Caco-2 (cell line): Measurements from ENCODE around the gene LDLR. TPM values are rescaled to one million over a fixed set of nuclear protein-coding genes. Genes with fewer than 3 reads are reported as not detected.

Source experiments
- BruUV-seq: library from RNA; stranded (reverse); fragments of 400-500 nt; replicated peaks from 2 replicates; lab custom pipeline; 2021; lab: Mats Ljungman, UMichigan
- CTCF ChIA-PET: fragments of 300-600 bp; sonication (Branson Sonifier 250); formaldehyde crosslinking; loops from one replicate; lab custom pipeline; 2022; ENCODE audit warnings: antibody characterized with exemption; lab: Charles Lee
- POLR2A ChIA-PET: fragments of 300-600 bp; sonication (Branson Sonifier 250); formaldehyde crosslinking; loops from one replicate; lab custom pipeline; 2022; ENCODE audit warnings: antibody characterized with exemption; lab: Charles Lee
- DNase-seq, 2 experiments: peaks; one replicate each; pipeline versions ENCODE4 v3.0.0 to v3.0.0-alpha.2; 2020 to 2022
- H3K27me3 ChIP-seq: replicated peaks from 2 replicates; pipeline ENCODE4 v1.6.0; 2011; ENCODE audit warnings: low read length; ENCODE audit not compliant: control insufficient read depth, insufficient read depth
- H3K36me3 ChIP-seq: 2 replicates; pipeline ENCODE4 v1.5.1; 2011; ENCODE audit warnings: low read length; ENCODE audit not compliant: control insufficient read depth, insufficient read depth
- H3K4me1 ChIP-seq: fragments of 250-450 bp; sonication (Bioruptor Pico); 2 replicates; pipeline ENCODE4 v1.5.1; 2020; ENCODE audit warnings: mild to moderate bottlenecking
- H3K4me3 ChIP-seq: 2 replicates; pipeline ENCODE4 v1.5.1; 2011; ENCODE audit warnings: low read depth, mild to moderate bottlenecking, control low read depth, low read length
- H3K9me3 ChIP-seq: fragments of 250-450 bp; sonication (Bioruptor Pico); 2 replicates; pipeline ENCODE4 v1.5.1; 2020; ENCODE audit warnings: mild to moderate bottlenecking, moderate library complexity
- H3K27ac Mint-ChIP-seq: one replicate; pipeline ENCODE4 v1.8.0; 2022; ENCODE audit warnings: mixed read lengths; ENCODE audit not compliant: unreplicated experiment
- H3K27me3 Mint-ChIP-seq: one replicate; pipeline ENCODE4 v1.8.0; 2022; ENCODE audit warnings: mixed read lengths; ENCODE audit not compliant: insufficient read depth, unreplicated experiment
- H3K36me3 Mint-ChIP-seq: one replicate; pipeline ENCODE4 v1.8.0; 2022; ENCODE audit warnings: mild to moderate bottlenecking, mixed read lengths; ENCODE audit not compliant: insufficient read depth, unreplicated experiment
- H3K4me1 Mint-ChIP-seq: one replicate; pipeline ENCODE4 v1.8.0; 2022; ENCODE audit warnings: low read depth, mixed read lengths; ENCODE audit not compliant: unreplicated experiment
- H3K4me3 Mint-ChIP-seq: one replicate; pipeline ENCODE4 v1.8.0; 2022; ENCODE audit warnings: mild to moderate bottlenecking, moderate library complexity, mixed read lengths; ENCODE audit not compliant: unreplicated experiment
- H3K9me3 Mint-ChIP-seq: one replicate; pipeline ENCODE4 v1.8.0; 2022; ENCODE audit warnings: mixed read lengths; ENCODE audit not compliant: unreplicated experiment
- CTCF ChIP-seq, 2 experiments: fragments of 200-600 bp in 1 of 2; IDR thresholded peaks; 1 replicate in 1 of 2; 2 replicates in 1 of 2; pipeline versions ENCODE4 v1.5.1 to v1.8.0; 2011 to 2022; ENCODE audit warnings: antibody characterized with exemption in 1 of 2, control low read depth in 1 of 2, inconsistent platforms in 1 of 2, low read depth in 1 of 2, low read length in 1 of 2, mild to moderate bottlenecking in 1 of 2, moderate library complexity in 1 of 2; ENCODE audit not compliant: insufficient read depth in 1 of 2, severe bottlenecking in 1 of 2, unreplicated experiment in 1 of 2
- intact Hi-C: fragments of 100-400 bp; cut with micrococcal nuclease; formaldehyde crosslinking; loops from one replicate; pipeline ENCODE4 v1.10.0; 2022; ENCODE audit not compliant: unreplicated experiment
- total RNA-seq: library from RNA; stranded (reverse); gene quantifications from 2 replicates; pipeline ENCODE4 v1.2.3, GENCODE V29; 2022

LDLR gene
- total RNA-seq, 1 experiment from 2014 or later = 68.9 TPM

DNA sequence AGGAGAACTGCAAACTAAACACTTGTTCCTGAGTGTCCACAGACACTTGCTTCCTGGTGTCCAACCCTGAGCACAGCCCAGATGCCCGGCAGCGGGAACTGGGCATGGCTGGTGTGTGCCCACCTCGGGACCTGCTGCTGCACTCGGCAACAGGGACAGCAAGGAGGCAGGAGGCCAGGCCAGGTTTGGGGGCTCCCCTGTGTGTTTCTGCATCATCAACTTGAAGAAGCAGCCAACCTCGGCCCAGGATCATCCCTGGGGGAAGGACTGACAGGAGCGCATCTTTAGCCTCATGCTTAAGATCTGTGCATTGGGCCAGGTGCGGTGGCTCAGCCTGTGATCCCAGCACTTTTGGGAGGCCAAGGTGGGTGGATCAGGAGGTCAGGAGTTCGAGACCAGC, 35.1 kb upstream of the LDLR start:
- H3K36me3 ChIP-seq = peaks cover 2% of the 10 kb centered on the region; the same call in 1 of the 2 replicates
- no peak overlapping the region for H3K4me3 ChIP-seq
- ChIA-PET POLR2A (no interaction called here), CTCF (no interaction called here)
- Mint-ChIP-seq H3K9me3 (no peaks in the 10 kb centered on the region), H3K4me1 (no peaks in the 10 kb centered on the region), H3K27ac (no peak overlapping the region), H3K36me3 (peaks cover 33% of the 10 kb centered on the region), H3K4me3 (no peak overlapping the region), H3K27me3 (no peaks in the 10 kb centered on the region)
- no peak for DNase-seq
- H3K9me3 ChIP-seq = no peaks in the 10 kb centered on the region
- intact Hi-C loops = no loop called here
- TF ChIP-seq CTCF (IDR thresholded peaks at IDR 0.05; ENCODE audit: insufficient read depth in 1 of 2, low read depth in 1 of 2, low read length in 1 of 2, severe bottlenecking in 1 of 2, unreplicated experiment in 1 of 2) = no peak
- H3K4me1 ChIP-seq = no peaks in the 10 kb centered on the region
- BruUV-seq = no TSS peak
- no peaks in the 10 kb centered on the region for H3K27me3 ChIP-seq

GRCh38 chr19:11054628-11055027, 34.6 kb upstream of the LDLR start:
- no peak for TF ChIP-seq CTCF (IDR thresholded peaks at IDR 0.05; ENCODE audit: insufficient read depth in 1 of 2, low read depth in 1 of 2, low read length in 1 of 2, severe bottlenecking in 1 of 2, unreplicated experiment in 1 of 2)
- Mint-ChIP-seq H3K9me3 (no peaks in the 10 kb centered on the region), H3K4me1 (no peaks in the 10 kb centered on the region), H3K27me3 (no peaks in the 10 kb centered on the region), H3K36me3 (peaks cover 37% of the 10 kb centered on the region), H3K27ac (no peak overlapping the region), H3K4me3 (no peak overlapping the region)
- Histone ChIP-seq H3K4me1 (no peaks in the 10 kb centered on the region), H3K9me3 (no peaks in the 10 kb centered on the region), H3K36me3 (peaks cover 3% of the 10 kb centered on the region; the same call in 1 of the 2 replicates), H3K27me3 (no peaks in the 10 kb centered on the region), H3K4me3 (no peak overlapping the region)
- DNase-seq = no peak
- CTCF ChIA-PET = no interaction called here
- POLR2A ChIA-PET = no interaction called here
- BruUV-seq = no TSS peak
- intact Hi-C loops = no loop called here

- no peaks in the 10 kb centered on the region for H3K4me1 ChIP-seq
- POLR2A ChIA-PET = no interaction called here
- no peaks in the 10 kb centered on the region for H3K9me3 ChIP-seq
- H3K4me3 ChIP-seq = no peak overlapping the region
- Mint-ChIP-seq H3K4me1 (no peaks in the 10 kb centered on the region), H3K36me3 (peaks cover 59% of the 10 kb centered on the region), H3K27me3 (no peaks in the 10 kb centered on the region), H3K9me3 (no peaks in the 10 kb centered on the region), H3K27ac (no peak overlapping the region), H3K4me3 (no peak overlapping the region)
- no TSS peak for BruUV-seq
- peaks cover 4% of the 10 kb centered on the region; the same call in 1 of the 2 replicates for H3K36me3 ChIP-seq
- TF ChIP-seq CTCF (IDR thresholded peaks at IDR 0.05; ENCODE audit: insufficient read depth in 1 of 2, low read depth in 1 of 2, low read length in 1 of 2, severe bottlenecking in 1 of 2, unreplicated experiment in 1 of 2) = no peak
- H3K27me3 ChIP-seq = no peaks in the 10 kb centered on the region
- DNase-seq = no peak
- intact Hi-C loops = no loop called here
- CTCF ChIA-PET = no interaction called here
Measured at GRCh38 chr19:11058246-11059030, 30.8 kb upstream of the LDLR start.
